Tibial nerve (tissue), 4 donors: ENCODE data around the gene GPRC5B. TPM values are rescaled to one million over a fixed set of nuclear protein-coding genes. Genes with fewer than 3 reads are reported as not detected.

Source experiments
- DNase-seq, 2 donors: peaks; one replicate each; pipeline ENCODE4 v3.0.0-alpha.2; 2019; ENCODE audit warnings: low spot score in 2 of 2
- H3K27ac ChIP-seq, 4 donors: fragments of 200-600 bp; sonication (generic) in 3 of 4; one replicate each; pipeline ENCODE4 v1.5.1; 2017 to 2019; ENCODE audit warnings: mild to moderate bottlenecking in 1 of 4
- H3K27me3 ChIP-seq, 2 donors: fragments of 200-600 bp; sonication (generic) in 1 of 2; one replicate each; pipeline versions ENCODE4 v1.5.1 to v1.6.0; 2017 to 2019
- H3K36me3 ChIP-seq, 3 donors: fragments of 200-600 bp; sonication (generic); one replicate each; pipeline ENCODE4 v1.5.1; 2018 to 2019
- H3K4me1 ChIP-seq, 4 donors: fragments of 200-600 bp; sonication (generic) in 3 of 4; one replicate each; pipeline ENCODE4 v1.5.1; 2017 to 2019
- H3K4me3 ChIP-seq, 4 donors: fragments of 200-600 bp; sonication (generic) in 3 of 4; one replicate each; pipeline ENCODE4 v1.5.1; 2017 to 2019; ENCODE audit warnings: mild to moderate bottlenecking in 1 of 4, moderate library complexity in 1 of 4
- H3K9me3 ChIP-seq, 4 donors: fragments of 200-600 bp; sonication (generic) in 3 of 4; one replicate each; pipeline ENCODE4 v1.5.1; 2017 to 2019
- EP300 ChIP-seq, 2 donors: sonication (generic); formaldehyde crosslinking; IDR thresholded peaks; one replicate each; pipeline ENCODE4 v1.6.1; 2017; ENCODE audit warnings: antibody characterized with exemption in 2 of 2, mild to moderate bottlenecking in 1 of 2
- POLR2A ChIP-seq, 2 donors: fragments of 450-650 bp; IDR thresholded peaks; one replicate each; pipeline ENCODE4 v1.6.1; 2017; ENCODE audit warnings: antibody characterized with exemption in 2 of 2, mild to moderate bottlenecking in 2 of 2, moderate library complexity in 2 of 2
- WGBS, 2 donors: methylation state at CpG; one replicate each; pipeline ENCODE4 v1.1.5; 2018; 5-methylcytosine and 5-hydroxymethylcytosine counted together
- total RNA-seq, 4 donors: library from RNA; depleted of rRNA; stranded (reverse); fragments of >200 nt; gene quantifications; one replicate each; pipeline ENCODE4 v1.1.0, GENCODE V29; 2016
- TF ChIP-seq, protein P1 (sequence below), 5 experiments: fragments of 200-600 bp in 3 of 5; fragments of 450-650 bp in 2 of 5; sonication (generic) in 3 of 5; IDR thresholded peaks; one replicate each; pipeline ENCODE4 v1.5.1; 2016 to 2019; ENCODE audit warnings: antibody characterized with exemption in 5 of 5, mild to moderate bottlenecking in 3 of 5, moderate library complexity in 2 of 5

Gene GPRC5B
- total RNA-seq, 4 donors from 2014 or later: 68.4 to 116 (median 101) TPM

DNA sequence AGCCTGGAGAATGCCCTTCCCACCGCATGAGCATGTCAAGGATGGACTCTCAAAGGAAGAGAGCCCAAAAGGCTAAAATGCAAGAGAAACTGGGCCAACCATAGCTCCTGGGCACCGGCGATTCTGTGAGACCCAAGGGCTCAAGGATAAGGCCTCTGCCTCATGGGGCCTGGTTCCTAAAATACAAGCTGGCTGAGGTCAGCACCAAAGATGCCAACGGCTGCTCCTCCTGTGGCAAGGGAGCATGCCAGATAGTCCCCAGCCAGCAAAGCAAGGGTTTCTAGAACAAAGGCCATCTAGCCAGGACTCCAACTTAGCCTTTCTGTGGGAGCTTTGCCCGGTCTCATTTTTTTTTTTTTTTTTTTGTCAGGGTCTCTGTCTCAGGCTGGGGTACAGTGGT, 20.1 kb downstream of the GPRC5B start:
- Histone ChIP-seq H3K27ac (peak overlapping the region in 1 of 4 donors; percentile 2), H3K36me3 (peaks cover 0 to 31% (median 0%) of the 10 kb centered on the region in 3 donors), H3K9me3 (no peaks in the 10 kb centered on the region), H3K27me3 (no peaks in the 10 kb centered on the region), H3K4me3 (no peak overlapping the region), H3K4me1 (peaks cover 0 to 25% (median 3%) of the 10 kb centered on the region in 4 donors)
- no peak for DNase-seq
- WGBS, 2 donors: 87 to 92% methylated on average over 5 of the region's 5 CpGs
- TF ChIP-seq EP300 (IDR thresholded peaks at IDR 0.05) (no peak), POLR2A (IDR thresholded peaks at IDR 0.05) (no peak)
- TF ChIP-seq, protein P1, sequence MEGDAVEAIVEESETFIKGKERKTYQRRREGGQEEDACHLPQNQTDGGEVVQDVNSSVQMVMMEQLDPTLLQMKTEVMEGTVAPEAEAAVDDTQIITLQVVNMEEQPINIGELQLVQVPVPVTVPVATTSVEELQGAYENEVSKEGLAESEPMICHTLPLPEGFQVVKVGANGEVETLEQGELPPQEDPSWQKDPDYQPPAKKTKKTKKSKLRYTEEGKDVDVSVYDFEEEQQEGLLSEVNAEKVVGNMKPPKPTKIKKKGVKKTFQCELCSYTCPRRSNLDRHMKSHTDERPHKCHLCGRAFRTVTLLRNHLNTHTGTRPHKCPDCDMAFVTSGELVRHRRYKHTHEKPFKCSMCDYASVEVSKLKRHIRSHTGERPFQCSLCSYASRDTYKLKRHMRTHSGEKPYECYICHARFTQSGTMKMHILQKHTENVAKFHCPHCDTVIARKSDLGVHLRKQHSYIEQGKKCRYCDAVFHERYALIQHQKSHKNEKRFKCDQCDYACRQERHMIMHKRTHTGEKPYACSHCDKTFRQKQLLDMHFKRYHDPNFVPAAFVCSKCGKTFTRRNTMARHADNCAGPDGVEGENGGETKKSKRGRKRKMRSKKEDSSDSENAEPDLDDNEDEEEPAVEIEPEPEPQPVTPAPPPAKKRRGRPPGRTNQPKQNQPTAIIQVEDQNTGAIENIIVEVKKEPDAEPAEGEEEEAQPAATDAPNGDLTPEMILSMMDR (IDR thresholded peaks at IDR 0.05): no peak

- H3K27me3 ChIP-seq: no peaks in the 10 kb centered on the region
- TF ChIP-seq, protein P1 (IDR thresholded peaks at IDR 0.05): no peak
- TF ChIP-seq POLR2A (IDR thresholded peaks at IDR 0.05) (no peak), EP300 (IDR thresholded peaks at IDR 0.05) (no peak)
- peak overlapping the region in 1 of 4 donors; percentile 2 for H3K27ac ChIP-seq
- H3K9me3 ChIP-seq: no peaks in the 10 kb centered on the region
- H3K36me3 ChIP-seq: peaks cover 0 to 35% (median 0%) of the 10 kb centered on the region in 3 donors
- DNase-seq: no peak
- 84 to 94% methylated on average over 1 of the region's 1 CpG for WGBS, 2 donors
- peaks cover 0 to 25% (median 3%) of the 10 kb centered on the region in 4 donors for H3K4me1 ChIP-seq
- H3K4me3 ChIP-seq: no peak overlapping the region
These were observed 20.7 kb downstream of the GPRC5B start for GRCh38 chr16:19863990-19864389.

DNA sequence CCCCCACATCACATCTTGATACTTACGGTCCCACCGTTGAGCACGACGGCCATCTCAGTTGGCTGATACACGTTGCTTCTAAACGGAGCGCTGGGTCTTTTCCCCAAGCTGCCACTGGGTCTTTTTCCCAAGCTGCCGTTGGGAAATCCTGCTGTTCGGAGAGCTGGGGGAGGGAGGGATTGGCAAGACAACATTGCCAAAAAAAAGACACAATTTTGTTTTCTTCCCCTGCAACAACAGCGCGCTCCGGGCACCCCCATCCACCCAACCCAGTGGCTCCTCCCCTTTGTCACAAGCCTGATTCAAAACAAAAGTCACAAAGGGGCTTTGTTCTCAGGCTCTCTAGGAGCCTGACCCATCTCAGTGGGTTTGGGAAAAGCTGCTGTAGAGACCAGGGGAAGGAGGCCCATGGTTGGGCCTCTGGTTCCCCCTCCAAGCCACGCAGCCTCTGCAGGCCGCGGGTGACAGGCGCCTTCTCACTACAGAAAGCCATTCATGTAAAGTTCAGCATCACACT, 22.8 kb downstream of the GPRC5B start:
- Histone ChIP-seq H3K36me3 (peaks cover 0 to 23% (median 0%) of the 10 kb centered on the region in 3 donors), H3K4me1 (peaks cover 0 to 35% (median 3%) of the 10 kb centered on the region in 4 donors), H3K27me3 (no peaks in the 10 kb centered on the region), H3K9me3 (no peaks in the 10 kb centered on the region), H3K4me3 (peak overlapping the region in 1 of 4 donors; percentile 30), H3K27ac (peak overlapping the region; percentile 47 to 84 (median 74))
- TF ChIP-seq EP300 (IDR thresholded peaks at IDR 0.05): peak in 1 of 2 donors; percentile 60
- peak in 1 of 2 donors; percentile 31 for TF ChIP-seq POLR2A (IDR thresholded peaks at IDR 0.05)
- TF ChIP-seq, protein P1 (IDR thresholded peaks at IDR 0.05): no peak
- 40 to 43% methylated on average over 13 to 16 of the region's 16 CpGs for WGBS, 2 donors
- no peak for DNase-seq

GRCh38 chr16:19861133-19861532, 23.5 kb downstream of the GPRC5B start:
- TF ChIP-seq EP300 (IDR thresholded peaks at IDR 0.05): no peak
- no peak for TF ChIP-seq POLR2A (IDR thresholded peaks at IDR 0.05)
- TF ChIP-seq, protein P1 (IDR thresholded peaks at IDR 0.05): no peak
- Histone ChIP-seq H3K27me3 (no peaks in the 10 kb centered on the region), H3K27ac (peak overlapping the region in 2 of 4 donors; percentile 83 to 84), H3K36me3 (peaks cover 0 to 21% (median 0%) of the 10 kb centered on the region in 3 donors), H3K4me3 (peak overlapping the region in 1 of 4 donors; percentile 30), H3K4me1 (peaks cover 0 to 35% (median 3%) of the 10 kb centered on the region in 4 donors), H3K9me3 (no peaks in the 10 kb centered on the region)
- no peak for DNase-seq
- 82 to 87% methylated on average over 3 of the region's 3 CpGs for WGBS, 2 donors

DNA sequence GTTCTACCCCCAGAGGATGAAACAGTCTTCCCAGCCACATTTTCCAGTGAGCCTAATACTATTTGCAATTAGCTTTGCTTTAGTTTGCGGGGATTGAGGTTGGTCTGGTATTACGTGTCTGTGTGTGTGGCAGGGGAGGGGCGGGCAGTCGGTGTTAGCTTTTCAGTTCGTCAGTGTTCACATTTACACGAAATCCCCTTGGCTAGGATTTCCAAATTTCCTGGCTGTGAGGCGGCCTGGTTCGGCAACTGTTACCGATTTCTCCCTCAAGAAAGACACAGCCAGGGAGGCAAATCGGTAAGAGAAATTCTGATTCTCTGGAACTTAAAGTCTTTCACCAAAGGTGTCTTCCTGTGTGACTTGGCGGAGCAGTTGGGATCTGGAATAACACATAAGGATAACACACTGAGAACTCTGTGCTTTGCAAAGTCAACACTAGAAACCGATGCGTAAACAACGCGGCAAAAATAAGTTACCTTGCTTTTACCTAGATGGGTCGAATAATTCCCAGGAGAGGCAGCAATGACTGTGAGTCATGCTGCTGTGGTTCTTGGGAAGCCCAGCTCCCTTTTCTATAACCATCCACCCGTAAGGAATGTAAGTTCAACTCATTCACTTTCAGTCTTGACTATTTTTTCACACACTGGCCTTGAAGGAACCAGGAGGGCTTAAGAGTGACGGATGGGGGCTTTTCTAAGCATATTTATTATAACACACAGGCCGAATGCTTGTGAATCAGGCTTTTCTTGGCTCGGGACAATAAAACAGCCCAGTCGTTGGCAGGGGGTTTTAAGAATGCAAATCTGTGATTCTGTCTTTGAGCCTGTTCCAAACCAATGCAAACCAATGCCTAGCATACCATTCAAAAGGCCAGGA, 24.2 kb downstream of the GPRC5B start:
- 72 to 74% methylated on average over 21 of the region's 21 CpGs for WGBS, 2 donors
- H3K4me1 ChIP-seq: peaks cover 0 to 35% (median 3%) of the 10 kb centered on the region in 4 donors
- H3K27me3 ChIP-seq: no peaks in the 10 kb centered on the region
- TF ChIP-seq POLR2A (IDR thresholded peaks at IDR 0.05) (no peak), EP300 (IDR thresholded peaks at IDR 0.05) (no peak)
- TF ChIP-seq, protein P1 (IDR thresholded peaks at IDR 0.05): no peak
- peak overlapping the region in 1 of 4 donors; percentile 12 for H3K27ac ChIP-seq
- no peak overlapping the region for H3K4me3 ChIP-seq
- H3K36me3 ChIP-seq: peaks cover 0 to 21% (median 0%) of the 10 kb centered on the region in 3 donors
- DNase-seq: no peak
- no peaks in the 10 kb centered on the region for H3K9me3 ChIP-seq
